Measurements from ENCODE around the gene SLC6A8. TPM values are rescaled to one million over a fixed set of nuclear protein-coding genes. Genes with fewer than 3 reads are reported as not detected.

SLC6A8 gene
- polyA plus RNA-seq, 2 of the 4 experiments (the other 2 are of a cell fraction), result 2.0 to 6.1 TPM

DNA sequence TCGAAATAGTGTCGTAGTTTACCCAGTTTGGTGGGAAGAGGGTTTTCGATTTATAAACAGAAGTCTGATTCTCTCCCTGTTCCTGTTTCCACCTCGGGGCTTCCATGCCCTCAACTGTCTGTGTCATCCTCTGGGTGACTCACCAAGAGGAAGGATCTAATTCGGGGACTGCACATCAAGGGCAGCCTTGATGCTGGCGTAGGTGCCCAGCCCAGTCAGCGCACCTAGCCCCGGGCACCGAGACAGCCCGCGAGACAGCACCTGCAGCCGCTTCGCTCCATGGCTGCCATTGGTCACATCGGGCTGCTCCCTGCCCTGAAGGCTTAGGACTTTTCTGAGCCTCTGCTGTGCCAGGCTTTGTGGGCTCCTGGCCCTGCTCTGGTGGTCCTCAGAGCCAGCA is 44.7 kb downstream of the SLC6A8 start:
- H3K4me3 ChIP-seq, result no peak overlapping the region
- no peak overlapping the region for H3K4me2 ChIP-seq
- CTCF ChIA-PET, result interaction anchor here (2.0 kb wide), 1 partner anchor 32 kb away, joined by 7 read pairs; the partner anchor contains the start of gene PLXNB3
- no peak for TF ChIP-seq EHMT2 (IDR thresholded peaks at IDR 0.05; ENCODE audit: low read depth)
- TF ChIP-seq POLR2A (IDR thresholded peaks at IDR 0.05; ENCODE audit: low read length), result no peak
- TF ChIP-seq RCOR1 (IDR thresholded peaks at IDR 0.05; ENCODE audit: low read depth, low read length), result no peak
- no peak for TF ChIP-seq NR3C1 (IDR thresholded peaks at IDR 0.05)
- TF ChIP-seq RFX5 (IDR thresholded peaks at IDR 0.05), result no peak
- no peak for TF ChIP-seq CHD2 (IDR thresholded peaks at IDR 0.05; ENCODE audit: low read length, partially characterized antibody)
- TF ChIP-seq ZNF302 (CRISPR knock-in tag; IDR thresholded peaks at IDR 0.05), result no peak
- H3K27ac ChIP-seq, result no peak overlapping the region
- FAIRE-seq, result no peak
- no peaks in the 10 kb centered on the region for H3K9me3 ChIP-seq
- WGBS (ENCODE audit: missing lambda C conversion rate), result 77% methylated on average over 14 of the region's 14 CpGs
- H3K4me1 ChIP-seq, result no peaks in the 10 kb centered on the region
- no peak for DNase-seq (ENCODE audit: low read depth in 1 of 2, low spot score in 1 of 2)
- no peak for ATAC-seq
- POLR2A ChIA-PET, result no interaction called here

- Histone ChIP-seq H3K27ac (no peak overlapping the region), H3K4me2 (no peak overlapping the region), H3K9me3 (no peaks in the 10 kb centered on the region), H3K4me3 (no peak overlapping the region), H3K4me1 (no peaks in the 10 kb centered on the region)
- FAIRE-seq (no peak), ATAC-seq (no peak), DNase-seq (ENCODE audit: low read depth in 1 of 2, low spot score in 1 of 2) (no peak)
- POLR2A ChIA-PET, result interaction anchor here (0.5 kb wide), 1 partner anchor 25 kb away, joined by 5 read pairs; no protein-coding TSS in a partner anchor
- CTCF ChIA-PET, result no interaction called here
- TF ChIP-seq ZC3H11A (IDR thresholded peaks at IDR 0.05) (no peak), CHD2 (IDR thresholded peaks at IDR 0.05; ENCODE audit: low read length, partially characterized antibody) (no peak), GATA3 (IDR thresholded peaks at IDR 0.05; ENCODE audit: borderline replicate concordance) (no peak), FOSB (CRISPR knock-in tag; IDR thresholded peaks at IDR 0.05) (no peak)
- 80% methylated on average over 7 of the region's 15 CpGs for WGBS (ENCODE audit: missing lambda C conversion rate)
Measured at GRCh38 chrX:153733651-153734240, 46.0 kb downstream of the SLC6A8 start.

DNA sequence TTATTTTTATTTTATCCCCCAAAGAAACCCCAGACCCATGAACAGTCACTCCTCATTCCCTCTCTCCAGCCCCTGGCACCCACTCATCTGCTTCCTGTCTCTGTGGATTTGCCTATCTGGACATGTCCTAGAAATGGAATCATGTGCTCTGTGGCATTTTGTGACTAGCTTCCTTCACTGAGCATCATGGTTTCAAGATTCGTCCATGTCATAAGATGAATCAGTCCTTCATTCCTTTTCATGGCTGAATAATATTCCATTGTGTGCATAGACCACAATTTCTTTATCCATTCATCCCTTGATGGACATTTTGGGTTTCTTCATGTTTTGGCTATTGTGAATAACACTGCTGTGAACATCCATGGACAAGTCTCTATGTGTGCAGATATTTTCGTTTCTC is 47.1 kb downstream of the SLC6A8 start:
- H3K4me2 ChIP-seq, result no peak overlapping the region
- CTCF ChIA-PET, result interaction anchor here (0.7 to 1.0 kb wide), 4 partner anchors 10 to 126 kb away, joined by 3 to 5 read pairs (median 4); no protein-coding TSS in a partner anchor
- WGBS (ENCODE audit: missing lambda C conversion rate), result 71% methylated on average over 2 of the region's 2 CpGs
- FAIRE-seq (no peak), ATAC-seq (no peak), DNase-seq (ENCODE audit: low read depth in 1 of 2, low spot score in 1 of 2) (no peak)
- H3K9me3 ChIP-seq, result no peaks in the 10 kb centered on the region
- H3K27ac ChIP-seq, result no peak overlapping the region
- POLR2A ChIA-PET, result interaction anchor here (0.5 kb wide), 1 partner anchor 207 kb away, joined by 5 read pairs; no protein-coding TSS in a partner anchor
- H3K4me1 ChIP-seq, result no peaks in the 10 kb centered on the region
- no peak overlapping the region for H3K4me3 ChIP-seq
- no peak for TF ChIP-seq SMC3 (IDR thresholded peaks at IDR 0.05)
- no peak for TF ChIP-seq POLR2AphosphoS2 (conservative IDR thresholded peaks at IDR 0.05; ENCODE audit: low read length)
- no peak for TF ChIP-seq ZC3H11A (IDR thresholded peaks at IDR 0.05)
- no peak for TF ChIP-seq BCL3 (IDR thresholded peaks at IDR 0.05)
- no peak for TF ChIP-seq ATOH8 (CRISPR knock-in tag; IDR thresholded peaks at IDR 0.05; ENCODE audit: low read depth)
- TF ChIP-seq, protein P1, sequence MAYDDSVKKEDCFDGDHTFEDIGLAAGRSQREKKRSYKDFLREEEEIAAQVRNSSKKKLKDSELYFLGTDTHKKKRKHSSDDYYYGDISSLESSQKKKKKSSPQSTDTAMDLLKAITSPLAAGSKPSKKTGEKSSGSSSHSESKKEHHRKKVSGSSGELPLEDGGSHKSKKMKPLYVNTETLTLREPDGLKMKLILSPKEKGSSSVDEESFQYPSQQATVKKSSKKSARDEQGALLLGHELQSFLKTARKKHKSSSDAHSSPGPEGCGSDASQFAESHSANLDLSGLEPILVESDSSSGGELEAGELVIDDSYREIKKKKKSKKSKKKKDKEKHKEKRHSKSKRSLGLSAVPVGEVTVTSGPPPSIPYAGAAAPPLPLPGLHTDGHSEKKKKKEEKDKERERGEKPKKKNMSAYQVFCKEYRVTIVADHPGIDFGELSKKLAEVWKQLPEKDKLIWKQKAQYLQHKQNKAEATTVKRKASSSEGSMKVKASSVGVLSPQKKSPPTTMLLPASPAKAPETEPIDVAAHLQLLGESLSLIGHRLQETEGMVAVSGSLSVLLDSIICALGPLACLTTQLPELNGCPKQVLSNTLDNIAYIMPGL (CRISPR knock-in tag; IDR thresholded peaks at IDR 0.05; ENCODE audit: borderline replicate concordance), result no peak

- DNase-seq (ENCODE audit: low read depth in 1 of 2, low spot score in 1 of 2) (no peak), ATAC-seq (peak; percentile 57 to 66; a peak in 3 of 6 replicates), FAIRE-seq (no peak)
- no peak overlapping the region for H3K4me2 ChIP-seq
- H3K9me3 ChIP-seq, result no peaks in the 10 kb centered on the region
- H3K4me1 ChIP-seq, result no peaks in the 10 kb centered on the region
- H3K4me3 ChIP-seq, result no peak overlapping the region
- ChIA-PET POLR2A (interaction anchor here (0.5 kb wide), 1 partner anchor 207 kb away, joined by 5 read pairs; no protein-coding TSS in a partner anchor), CTCF (interaction anchor here (1.0 kb wide), 1 partner anchor 17 kb away, joined by 3 read pairs; no protein-coding TSS in a partner anchor)
- WGBS (ENCODE audit: missing lambda C conversion rate), result 68% methylated on average over 9 of the region's 9 CpGs
- no peak overlapping the region for H3K27ac ChIP-seq
- no peak for TF ChIP-seq JUN (IDR thresholded peaks at IDR 0.05)
- no peak for TF ChIP-seq HOXA7 (CRISPR knock-in tag; IDR thresholded peaks at IDR 0.05)
- no peak for TF ChIP-seq HOXB5 (CRISPR knock-in tag; IDR thresholded peaks at IDR 0.05)
- no peak for TF ChIP-seq NFE2L2 (conservative IDR thresholded peaks at IDR 0.05; ENCODE audit: low read length)
- TF ChIP-seq MYC (IDR thresholded peaks at IDR 0.05; ENCODE audit: borderline replicate concordance, low read length), result no peak
- TF ChIP-seq KDM1A (IDR thresholded peaks at IDR 0.05; ENCODE audit: low read depth), result no peak
- no peak for TF ChIP-seq CHD4 (IDR thresholded peaks at IDR 0.05; ENCODE audit: borderline replicate concordance)
- no peak for TF ChIP-seq HOXB13 (CRISPR knock-in tag; IDR thresholded peaks at IDR 0.05; ENCODE audit: low read depth)
- TF ChIP-seq, protein P1 (CRISPR knock-in tag; IDR thresholded peaks at IDR 0.05; ENCODE audit: borderline replicate concordance), result no peak
- TF ChIP-seq RARB (CRISPR knock-in tag; IDR thresholded peaks at IDR 0.05), result no peak
- no peak for TF ChIP-seq MAFK (IDR thresholded peaks at IDR 0.05; ENCODE audit: partially characterized antibody)
- TF ChIP-seq EP300 (IDR thresholded peaks at IDR 0.05), result no peak
Measured at GRCh38 chrX:153735274-153735673, 47.5 kb downstream of the SLC6A8 start.

Measured in A549 (cell line).